Measurements from ENCODE around the gene PRLHR.

The PRLHR gene

GRCh38 chr10:118563373-118563890, 32.0 kb downstream of the PRLHR start:
- no peak for DNase-seq (ENCODE audit: low read depth)

GRCh38 chr10:118562851-118563250, 32.6 kb downstream of the PRLHR start:
- DNase-seq (ENCODE audit: low read depth): no peak

GRCh38 chr10:118557946-118558345, 37.5 kb downstream of the PRLHR start:
- no peak for DNase-seq (ENCODE audit: low read depth)

GRCh38 chr10:118551535-118552100, 43.8 kb downstream of the PRLHR start:
- DNase-seq (ENCODE audit: low read depth): no peak

GRCh38 chr10:118547282-118547681, 48.2 kb downstream of the PRLHR start:
- no peak for DNase-seq (ENCODE audit: low read depth)

- no peak for DNase-seq (ENCODE audit: low read depth)
These were observed 49.0 kb downstream of the PRLHR start for GRCh38 chr10:118546479-118546878.

- no peak for DNase-seq (ENCODE audit: low read depth)
These were observed 50.1 kb downstream of the PRLHR start for GRCh38 chr10:118545381-118545780.

- DNase-seq (ENCODE audit: low read depth): no peak
These were observed 51.0 kb downstream of the PRLHR start for GRCh38 chr10:118544401-118544948.

GRCh38 chr10:118543714-118544400, 51.6 kb downstream of the PRLHR start:
- DNase-seq (ENCODE audit: low read depth): peak; percentile 28

- DNase-seq (ENCODE audit: low read depth): no peak
These were observed 52.7 kb downstream of the PRLHR start for GRCh38 chr10:118542745-118543144.

- no peak for DNase-seq (ENCODE audit: low read depth)
These were observed 53.2 kb downstream of the PRLHR start for GRCh38 chr10:118542205-118542604.

- no peak for DNase-seq (ENCODE audit: low read depth)
These were observed 53.7 kb downstream of the PRLHR start for GRCh38 chr10:118541718-118542117.
